GM19372 (cell line): ENCODE data around the gene PSD.
A peak's percentile ranks its signal among the peaks of the same experiment; 100 is the strongest.

Source experiments
- ATAC-seq: cut with Tn5 transposase; IDR thresholded peaks from one replicate; pipeline ENCODE4 v1.9.1; 2021; ENCODE audit warnings: mild to moderate bottlenecking, low read depth, moderate library complexity; ENCODE audit not compliant: unreplicated experiment

The PSD gene

DNA sequence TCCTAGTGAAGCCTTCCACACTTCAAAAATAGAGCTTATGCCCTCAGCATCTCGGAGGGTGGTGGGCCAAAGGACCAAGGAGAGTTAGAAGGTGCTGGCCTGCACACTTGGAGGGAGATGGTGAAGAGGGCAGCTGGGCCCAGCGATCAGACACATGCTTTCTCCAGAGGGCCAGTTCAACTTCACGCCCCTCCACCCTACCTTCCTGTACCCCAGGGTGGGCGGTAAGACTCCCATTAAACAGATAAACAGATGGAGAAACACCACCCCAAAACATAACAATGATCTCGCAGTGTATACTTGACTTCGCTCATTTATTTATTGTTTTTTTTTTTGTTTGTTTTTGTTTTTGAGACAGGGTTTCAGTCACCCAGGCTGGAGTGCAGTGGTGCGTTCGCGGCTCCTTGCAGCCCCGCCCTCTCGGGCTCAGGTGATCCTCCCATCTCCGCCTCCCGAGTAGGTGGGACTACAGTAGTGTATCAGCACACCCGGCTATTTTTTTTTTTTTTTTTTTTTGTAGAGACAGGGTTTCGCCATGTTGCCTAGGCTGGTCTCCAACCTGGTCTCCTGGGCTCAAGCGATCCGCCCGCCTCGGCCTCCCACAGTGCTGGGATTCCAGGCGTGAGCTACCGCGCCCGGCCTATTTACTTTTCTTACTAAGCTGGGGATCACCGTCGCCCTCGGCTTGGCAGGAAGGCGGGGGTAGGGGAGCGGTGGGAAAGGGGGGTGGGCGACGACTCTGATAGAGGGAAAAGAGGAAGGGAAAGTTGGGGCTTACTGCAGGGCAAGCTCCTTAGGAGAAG is 30.9 kb upstream of the PSD start:
- ATAC-seq = peak; percentile 33

DNA sequence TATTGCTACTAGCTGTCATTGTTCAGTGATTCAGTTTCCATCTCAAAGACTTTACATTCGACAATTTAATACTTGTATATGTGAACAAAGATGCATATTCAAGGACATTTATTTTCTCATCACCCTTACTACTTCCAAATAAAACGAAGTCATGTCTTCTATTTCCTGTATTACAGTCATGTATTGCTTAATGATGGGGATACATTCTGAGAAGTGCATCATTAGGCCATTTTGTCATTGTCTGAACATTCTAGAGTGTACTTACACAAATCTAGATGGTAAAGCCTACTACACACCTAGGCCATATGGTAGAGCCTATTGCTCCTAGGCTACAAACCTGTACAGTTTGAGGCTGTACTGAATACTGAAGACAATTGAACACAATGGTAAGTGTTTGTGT is 26.3 kb upstream of the PSD start:
- no peak for ATAC-seq

DNA sequence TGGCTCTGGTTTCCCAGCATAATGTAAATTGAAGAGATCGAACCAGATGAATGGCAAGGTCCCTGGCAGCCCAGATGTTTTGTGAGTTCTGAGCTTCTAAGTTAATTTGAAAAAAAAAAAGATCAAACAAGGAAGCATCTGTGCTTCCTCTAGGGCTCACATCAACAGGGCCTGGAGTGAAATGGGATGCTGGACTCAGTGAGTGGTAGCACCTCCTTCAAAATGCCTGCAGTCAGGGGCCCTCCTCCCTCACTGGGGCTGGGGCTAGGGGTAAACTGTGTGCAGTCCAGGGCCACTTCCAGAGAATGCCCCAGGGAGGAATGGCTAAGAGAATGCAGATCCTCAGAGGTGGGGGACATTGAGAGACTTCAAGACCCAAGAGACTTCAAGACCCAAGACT is 19.8 kb upstream of the PSD start:
- no peak for ATAC-seq

DNA sequence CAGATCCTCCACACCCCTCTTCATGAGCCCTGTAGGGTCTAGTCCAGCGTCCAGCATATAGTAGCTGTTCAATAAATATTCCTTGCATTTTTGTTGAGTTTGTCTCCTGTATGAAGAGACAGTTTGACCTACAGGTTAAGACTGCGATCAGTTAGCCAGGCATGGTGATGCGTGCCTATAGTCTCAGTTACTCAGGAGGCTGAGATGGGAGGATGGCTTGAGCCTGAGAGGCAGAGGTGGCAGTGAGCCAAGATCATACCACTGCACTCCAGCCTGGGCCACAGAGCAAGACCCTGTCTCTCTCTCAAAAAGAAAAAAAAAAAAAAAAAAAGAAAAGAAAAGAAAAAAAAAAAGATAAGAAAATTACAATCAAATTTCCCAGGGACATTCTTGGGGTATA is 18.9 kb upstream of the PSD start:
- ATAC-seq = no peak

- ATAC-seq = no peak
These were observed 17.7 kb upstream of the PSD start for GRCh38 chr10:102436312-102436711.

- ATAC-seq = no peak
These were observed 17.1 kb upstream of the PSD start for GRCh38 chr10:102435529-102436233.

GRCh38 chr10:102435133-102435497 is 16.5 kb upstream of the PSD start:
- ATAC-seq = no peak

DNA sequence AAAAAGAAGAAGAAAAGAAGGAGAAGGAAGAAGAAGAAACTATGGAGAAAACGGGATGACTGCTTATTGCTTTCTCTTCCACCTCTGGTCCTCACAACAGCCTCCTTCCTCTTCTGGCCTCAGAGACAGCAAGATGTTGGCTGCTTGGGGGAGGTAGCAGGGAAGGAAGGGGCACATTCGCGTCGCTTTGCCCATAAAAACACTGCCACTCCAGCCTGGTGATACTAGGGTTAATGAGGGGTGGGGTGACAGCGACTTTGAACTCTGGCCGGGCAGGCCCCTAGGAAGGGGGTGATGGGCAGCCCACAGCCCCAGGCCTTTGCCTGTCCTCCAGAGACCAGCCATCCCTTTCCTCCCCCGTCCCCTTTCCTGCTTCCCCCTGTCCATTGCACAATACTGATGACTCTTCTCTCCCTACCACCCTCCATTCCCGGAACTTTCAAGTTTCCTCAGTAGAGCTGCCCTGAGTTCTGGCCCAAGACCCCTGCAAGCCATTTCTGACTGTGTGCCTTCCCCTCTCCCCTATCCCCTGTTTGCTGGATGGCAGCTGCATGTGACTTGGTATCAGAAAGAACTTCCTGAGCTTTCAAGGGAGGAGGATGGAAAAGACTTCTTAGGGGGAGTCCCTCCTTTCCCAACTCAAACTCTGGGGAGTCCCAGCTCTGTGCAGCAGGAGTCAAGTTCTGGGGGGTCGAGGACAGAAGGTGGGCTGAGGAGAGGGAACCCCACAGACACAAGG is 16.0 kb upstream of the PSD start:
- no peak for ATAC-seq

- ATAC-seq = no peak
These were observed 15.0 kb upstream of the PSD start for GRCh38 chr10:102433619-102434046.

DNA sequence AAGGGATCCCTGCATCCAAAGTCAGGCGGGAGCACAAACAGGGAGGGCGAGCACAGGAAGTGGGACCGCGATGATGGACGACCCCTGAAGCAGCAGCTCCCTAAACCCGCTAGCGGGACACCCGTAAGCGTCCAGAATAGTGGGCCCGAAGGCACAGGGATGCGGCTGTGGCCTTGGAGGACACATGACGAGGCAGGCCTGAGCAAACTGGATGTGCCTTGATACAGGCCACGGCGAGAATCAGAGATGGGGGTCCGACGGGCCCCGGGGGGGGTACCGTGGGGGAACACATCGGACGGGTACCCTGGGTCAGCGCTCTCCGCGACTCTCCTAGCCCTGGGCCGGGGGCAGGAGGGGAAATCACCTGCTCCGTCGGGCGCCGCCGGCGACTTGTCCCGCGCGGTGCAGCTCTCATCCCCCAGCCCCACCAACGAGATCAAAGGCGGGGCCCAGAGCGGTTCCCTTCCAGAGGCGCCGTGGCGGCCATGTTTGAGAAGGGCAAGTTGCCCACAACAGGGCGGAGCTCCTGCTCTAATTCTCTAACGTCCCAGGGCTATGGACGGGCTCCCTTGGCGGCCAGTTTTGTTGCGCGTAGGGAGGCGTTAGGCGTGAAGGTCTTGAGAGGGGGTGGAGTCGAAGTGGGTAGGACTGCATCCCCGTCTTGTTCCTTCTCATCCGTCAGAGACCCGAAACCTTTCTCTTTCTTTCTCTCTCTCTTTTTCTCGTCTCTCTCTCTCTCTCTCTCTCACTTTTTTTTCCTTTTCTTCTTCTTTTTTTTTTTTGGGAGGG is 13.8 kb upstream of the PSD start, which contains the start of gene CUEDC2:
CUEDC2 (minus strand) TSS at position 413 of the 789 bp plus-strand sequence. CDS start 7,386 bp downstream, outside the sequence.
- ATAC-seq = peak; percentile 84

DNA sequence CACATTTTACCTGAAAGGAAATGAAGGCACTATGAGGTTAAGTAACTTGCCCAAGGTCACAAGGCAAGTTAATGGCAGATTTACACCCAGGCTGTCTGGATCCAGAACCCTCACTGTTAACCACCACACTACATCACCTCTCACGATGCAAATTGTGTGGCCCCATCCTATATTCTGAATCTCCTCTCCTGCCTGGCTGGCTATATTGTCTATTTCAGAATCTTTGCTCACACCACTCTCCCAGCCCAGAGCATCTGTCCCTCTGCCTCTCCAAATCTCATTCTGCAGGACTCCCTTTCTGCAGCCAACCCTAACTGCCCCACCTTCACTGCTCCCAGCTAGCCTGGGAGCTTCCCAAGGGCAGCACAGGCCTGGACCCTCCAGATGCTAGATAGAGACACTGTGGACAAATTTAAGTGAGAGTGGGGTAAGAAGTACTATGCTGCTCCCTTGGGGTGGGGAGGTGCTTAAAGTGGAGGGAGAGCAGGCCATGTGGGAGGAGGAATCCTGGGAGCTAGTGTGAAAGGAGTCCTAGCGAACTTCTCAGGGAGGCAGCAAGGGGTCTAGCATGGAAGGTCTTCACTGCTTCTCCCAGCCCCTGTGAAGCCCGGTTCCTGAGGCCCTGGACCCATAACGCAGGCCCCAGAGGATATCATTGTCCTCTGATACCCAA is 13.0 kb upstream of the PSD start:
- no peak for ATAC-seq

DNA sequence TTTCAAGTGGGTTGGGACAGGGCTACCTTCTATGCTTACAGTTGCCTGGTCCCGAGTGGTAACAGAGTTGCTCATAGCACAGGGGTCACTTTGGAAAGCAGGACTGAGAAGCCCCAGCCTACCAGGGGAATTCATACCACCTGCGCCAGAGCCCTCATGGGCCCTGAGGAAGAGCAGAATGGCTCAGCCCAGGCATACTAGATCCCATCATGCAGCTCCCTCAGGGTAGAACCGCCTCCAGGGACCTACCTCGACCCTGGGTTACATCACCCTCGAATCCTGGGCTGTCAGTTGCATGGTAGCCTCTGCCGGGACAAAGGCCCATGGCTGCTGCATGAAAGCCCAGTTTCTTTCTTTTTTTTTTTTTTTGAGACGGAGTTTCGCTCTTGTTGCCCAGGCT is 10.9 kb upstream of the PSD start:
- no peak for ATAC-seq

DNA sequence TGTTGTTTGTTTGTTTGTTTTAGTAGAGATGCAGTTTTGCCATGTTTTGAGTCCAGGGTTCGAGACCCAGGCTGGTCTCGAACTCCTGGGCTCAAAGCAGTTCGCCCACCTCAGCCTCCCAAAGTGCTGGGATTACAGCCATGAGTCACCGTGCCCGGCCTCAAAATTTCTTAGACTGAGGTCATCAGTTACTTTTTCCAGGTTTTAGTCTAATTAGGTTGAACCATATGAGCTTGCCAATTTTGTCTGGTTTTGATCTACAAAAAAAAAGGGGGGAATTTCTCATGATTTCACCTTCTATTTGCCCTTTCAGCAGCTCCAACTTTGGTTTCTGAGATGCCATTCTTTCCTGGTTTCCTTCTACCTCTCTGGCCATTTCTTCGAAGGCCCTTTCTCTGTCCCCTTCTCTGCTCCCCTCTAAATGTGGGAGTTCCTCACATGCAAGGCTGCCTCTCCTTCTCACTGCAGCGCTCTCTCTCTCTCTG is 8.3 kb upstream of the PSD start:
- ATAC-seq = no peak

- no peak for ATAC-seq
These were observed 6.9 kb upstream of the PSD start for GRCh38 chr10:102425444-102425843.

DNA sequence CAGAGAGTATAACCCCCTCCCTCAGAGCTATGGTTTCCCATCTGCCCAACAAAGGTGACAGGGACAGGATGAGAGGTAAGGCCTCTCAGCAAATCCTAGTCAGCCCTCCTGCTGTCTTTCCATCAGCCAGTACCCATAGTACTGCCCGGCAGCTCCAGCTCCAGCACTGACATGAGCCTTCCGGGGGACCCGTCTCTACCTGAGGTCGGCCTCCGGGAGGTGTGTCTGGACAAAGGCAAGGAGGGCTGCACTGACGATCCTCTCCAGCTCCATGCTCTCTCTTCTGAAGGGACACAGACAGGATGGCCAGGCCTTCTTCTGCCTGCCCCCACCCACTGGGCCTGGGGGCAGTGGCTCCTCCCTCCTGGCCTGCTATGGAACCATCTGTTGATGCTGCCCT is 6.3 kb upstream of the PSD start:
- ATAC-seq = no peak

DNA sequence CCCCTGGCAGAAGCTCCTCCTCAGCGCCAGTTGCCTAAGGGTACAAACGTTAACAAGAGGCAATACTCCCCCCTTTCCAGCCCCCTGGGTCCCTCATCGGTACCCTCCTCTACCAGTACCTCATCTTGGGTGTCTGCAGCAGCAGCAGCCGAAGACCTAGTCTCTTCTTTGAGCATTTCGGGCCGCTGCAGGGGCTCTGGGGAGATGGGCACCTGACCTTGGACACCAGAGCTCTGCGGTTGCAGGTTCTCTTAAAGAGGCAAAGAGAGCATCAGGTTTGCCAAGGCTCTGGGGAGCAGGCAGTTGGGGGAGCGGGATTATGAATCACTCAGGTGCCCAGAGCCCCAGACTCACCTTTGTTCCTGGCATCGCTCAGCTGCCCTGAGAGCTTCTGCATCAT is 5.6 kb upstream of the PSD start:
- no peak for ATAC-seq

DNA sequence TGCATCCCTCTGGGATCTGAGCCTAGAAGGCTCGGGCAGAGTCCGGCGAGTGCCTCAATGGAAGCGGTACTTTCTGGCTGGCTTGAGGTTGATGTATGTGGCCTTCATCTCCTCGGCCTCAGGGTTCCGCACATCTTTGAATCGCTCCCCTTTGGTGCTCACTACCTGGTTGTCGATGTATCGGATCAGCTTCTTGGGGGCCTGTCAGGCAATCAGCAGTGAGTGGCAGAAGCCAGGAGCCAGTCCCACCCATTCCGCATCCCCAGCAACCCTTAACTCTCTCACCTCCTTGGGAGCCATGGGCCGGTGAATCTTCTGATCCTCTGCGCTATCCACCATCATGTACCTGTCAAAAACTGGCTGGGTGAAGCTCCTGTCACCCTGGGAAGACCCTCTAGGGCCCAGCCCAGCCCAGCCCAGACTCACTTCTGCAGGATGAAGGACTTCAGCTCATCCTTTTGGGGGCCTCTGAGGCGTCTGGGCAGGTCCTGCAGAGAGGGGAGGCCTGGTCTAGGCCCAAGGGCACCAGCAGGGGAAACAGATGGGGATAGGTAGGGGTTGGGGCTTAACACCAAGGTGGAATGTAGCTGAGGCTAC is 4.9 kb upstream of the PSD start:
- ATAC-seq = no peak

DNA sequence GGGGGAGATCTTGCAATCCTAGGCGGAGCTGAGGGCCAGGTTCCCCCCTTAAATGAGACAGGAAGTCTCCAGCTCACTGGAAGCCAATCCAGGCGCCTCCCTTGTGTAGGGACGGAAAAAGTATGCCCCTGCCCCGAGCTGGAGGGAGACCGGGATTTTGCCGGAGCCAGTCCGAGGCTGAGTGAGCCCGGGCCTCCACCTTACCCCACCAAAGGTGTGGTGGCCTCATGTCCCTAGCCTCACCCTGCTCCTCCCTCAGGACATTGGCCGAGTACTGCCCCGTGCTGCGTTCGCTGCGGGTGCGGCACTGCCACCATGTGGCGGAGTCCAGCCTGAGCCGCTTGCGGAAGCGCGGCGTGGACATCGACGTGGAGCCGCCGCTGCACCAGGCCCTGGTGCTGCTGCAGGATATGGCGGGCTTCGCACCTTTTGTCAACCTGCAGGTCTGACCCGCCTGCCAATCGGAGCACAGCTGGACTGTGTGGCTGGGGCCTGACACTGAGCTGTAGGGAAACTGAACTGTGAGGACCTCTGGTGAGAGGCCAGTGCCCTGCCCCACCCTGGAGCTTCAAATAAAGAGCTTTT is 4.1 kb upstream of the PSD start:
- no peak for ATAC-seq
